Measurements from ENCODE around the gene CACNA1C.

Gene CACNA1C

DNA sequence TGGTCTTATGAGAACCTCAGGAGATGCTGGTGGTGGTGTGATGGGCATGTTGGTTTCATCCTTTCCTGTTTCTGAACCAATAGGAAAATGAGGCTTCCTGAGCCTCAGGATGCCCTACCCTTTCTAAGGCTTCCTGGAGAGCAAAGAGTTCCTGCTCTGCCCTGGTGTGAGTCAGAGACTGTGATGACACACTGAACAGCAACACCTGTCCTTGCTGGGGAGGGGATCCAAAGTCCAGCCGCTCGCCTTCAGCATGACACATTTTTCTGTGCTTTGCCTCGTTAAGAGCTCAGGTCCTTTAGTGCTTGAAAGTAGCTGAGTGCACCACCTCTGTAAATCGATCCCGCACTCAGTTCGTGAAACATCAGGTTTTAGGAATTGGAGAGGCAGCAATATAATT is 116.0 kb downstream of the CACNA1C start:
- DNase-seq (ENCODE audit: low read depth in 2 of 2, low spot score in 1 of 2): no peak

DNA sequence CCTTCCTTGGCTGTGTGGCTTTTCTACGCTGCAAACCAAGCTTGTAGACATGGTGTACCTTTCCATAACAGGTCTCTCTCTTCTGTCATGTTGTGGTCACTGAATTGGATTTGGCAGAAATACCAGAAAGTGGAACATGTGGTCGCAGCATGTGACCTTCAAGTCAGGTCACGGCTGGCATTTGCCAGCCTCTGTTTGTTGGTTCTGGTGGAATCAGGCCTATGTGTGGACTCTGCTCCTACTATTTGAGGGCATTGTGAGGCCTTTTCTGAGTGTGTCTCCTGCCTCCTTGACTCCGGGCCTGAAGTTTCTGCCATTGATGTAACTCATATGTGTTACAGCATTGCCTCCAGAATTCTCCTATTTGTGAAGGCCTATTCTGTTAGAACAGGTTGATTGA is 116.7 kb downstream of the CACNA1C start:
- no peak for DNase-seq (ENCODE audit: low read depth in 2 of 2, low spot score in 1 of 2)

GRCh38 chr12:2169940-2170339 is 117.2 kb downstream of the CACNA1C start:
- no peak for DNase-seq (ENCODE audit: low read depth in 2 of 2, low spot score in 1 of 2)

GRCh38 chr12:2170376-2170775 is 117.6 kb downstream of the CACNA1C start:
- DNase-seq (ENCODE audit: low read depth in 2 of 2, low spot score in 1 of 2): no peak

- DNase-seq (ENCODE audit: low read depth in 2 of 2, low spot score in 1 of 2): no peak
Measured at GRCh38 chr12:2171672-2172426, 119.1 kb downstream of the CACNA1C start.

DNA sequence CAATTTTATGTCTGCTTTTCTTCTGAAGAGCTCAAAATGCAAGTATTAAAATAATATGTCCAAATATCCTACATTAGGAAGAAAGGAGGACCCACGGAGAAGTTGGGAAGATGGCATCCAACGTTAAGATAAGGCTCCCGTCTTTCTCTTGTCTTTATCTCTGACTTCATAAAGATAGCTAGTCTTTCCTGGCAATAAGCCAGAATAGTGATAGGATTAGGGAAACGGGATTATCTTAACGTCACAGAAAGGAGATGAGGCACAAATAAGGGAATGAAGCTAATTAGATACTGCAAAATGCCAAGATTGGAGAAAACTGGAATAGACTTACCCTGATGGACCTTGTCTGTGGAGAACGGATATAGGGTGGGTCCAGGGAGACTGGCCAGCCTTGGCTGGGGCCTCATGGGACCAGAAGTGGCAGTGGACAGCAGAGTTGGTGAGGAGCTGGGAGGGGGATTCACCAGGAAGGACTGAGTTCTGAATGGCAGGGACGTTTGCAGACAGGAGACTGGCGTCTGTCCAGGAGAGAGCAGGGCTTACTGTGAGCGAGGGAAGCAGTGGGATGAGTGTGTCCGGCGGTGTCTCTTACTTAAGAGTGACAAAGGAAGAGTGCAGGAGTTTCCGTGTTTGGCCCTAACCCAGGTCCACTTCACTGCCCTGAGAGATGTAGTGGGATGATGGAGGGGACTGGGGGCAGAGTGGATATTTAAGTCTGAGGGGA is 119.9 kb downstream of the CACNA1C start:
- DNase-seq (ENCODE audit: low read depth in 2 of 2, low spot score in 1 of 2): no peak

- no peak for DNase-seq (ENCODE audit: low read depth in 2 of 2, low spot score in 1 of 2)
Measured at GRCh38 chr12:2173971-2174370, 121.2 kb downstream of the CACNA1C start.

DNA sequence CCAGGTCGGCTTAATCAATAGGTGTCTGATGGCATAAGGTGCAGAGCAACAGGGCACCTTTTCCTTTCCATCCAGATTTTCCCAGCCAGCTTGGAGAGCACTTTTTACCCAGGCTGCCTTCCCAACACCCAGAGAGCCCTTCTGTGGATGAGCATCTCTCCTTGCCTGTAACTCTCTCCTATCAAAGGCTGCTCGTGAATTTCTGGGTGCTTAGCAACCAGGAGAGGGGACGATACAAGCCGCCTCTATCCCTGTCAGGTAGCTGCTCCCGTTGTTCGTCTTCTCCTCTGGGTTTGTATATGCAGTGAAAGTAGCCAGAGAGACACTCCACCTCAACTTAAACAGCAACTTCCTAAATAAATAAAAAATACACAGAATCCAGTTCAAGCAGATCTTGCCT is 124.2 kb downstream of the CACNA1C start:
- no peak for DNase-seq (ENCODE audit: low read depth in 2 of 2, low spot score in 1 of 2)

- no peak for DNase-seq (ENCODE audit: low read depth in 2 of 2, low spot score in 1 of 2)
Measured at GRCh38 chr12:2177751-2178150, 125.0 kb downstream of the CACNA1C start.

- DNase-seq (ENCODE audit: low read depth in 2 of 2, low spot score in 1 of 2): no peak
Measured at GRCh38 chr12:2179058-2179457, 126.3 kb downstream of the CACNA1C start.

GRCh38 chr12:2179953-2180736 is 127.4 kb downstream of the CACNA1C start:
- no peak for DNase-seq (ENCODE audit: low read depth in 2 of 2, low spot score in 1 of 2)

DNA sequence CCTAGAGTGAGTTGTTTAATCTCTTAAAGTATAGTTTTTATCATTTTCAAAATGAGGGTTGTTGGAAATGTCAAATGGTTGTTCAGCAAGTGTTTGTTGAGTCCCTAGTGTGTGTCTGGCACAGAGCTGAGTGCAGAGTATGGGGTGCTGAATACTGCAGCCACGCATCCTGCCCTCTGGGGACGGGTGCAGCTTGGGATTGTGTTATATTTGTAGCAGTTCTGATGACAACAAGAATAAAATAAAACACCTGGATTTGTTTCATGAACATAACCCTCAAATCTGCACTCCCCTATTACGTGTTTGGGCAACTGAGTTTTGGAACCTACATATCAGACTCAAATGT is 127.9 kb downstream of the CACNA1C start:
- no peak for DNase-seq (ENCODE audit: low read depth in 2 of 2, low spot score in 1 of 2)

DNA sequence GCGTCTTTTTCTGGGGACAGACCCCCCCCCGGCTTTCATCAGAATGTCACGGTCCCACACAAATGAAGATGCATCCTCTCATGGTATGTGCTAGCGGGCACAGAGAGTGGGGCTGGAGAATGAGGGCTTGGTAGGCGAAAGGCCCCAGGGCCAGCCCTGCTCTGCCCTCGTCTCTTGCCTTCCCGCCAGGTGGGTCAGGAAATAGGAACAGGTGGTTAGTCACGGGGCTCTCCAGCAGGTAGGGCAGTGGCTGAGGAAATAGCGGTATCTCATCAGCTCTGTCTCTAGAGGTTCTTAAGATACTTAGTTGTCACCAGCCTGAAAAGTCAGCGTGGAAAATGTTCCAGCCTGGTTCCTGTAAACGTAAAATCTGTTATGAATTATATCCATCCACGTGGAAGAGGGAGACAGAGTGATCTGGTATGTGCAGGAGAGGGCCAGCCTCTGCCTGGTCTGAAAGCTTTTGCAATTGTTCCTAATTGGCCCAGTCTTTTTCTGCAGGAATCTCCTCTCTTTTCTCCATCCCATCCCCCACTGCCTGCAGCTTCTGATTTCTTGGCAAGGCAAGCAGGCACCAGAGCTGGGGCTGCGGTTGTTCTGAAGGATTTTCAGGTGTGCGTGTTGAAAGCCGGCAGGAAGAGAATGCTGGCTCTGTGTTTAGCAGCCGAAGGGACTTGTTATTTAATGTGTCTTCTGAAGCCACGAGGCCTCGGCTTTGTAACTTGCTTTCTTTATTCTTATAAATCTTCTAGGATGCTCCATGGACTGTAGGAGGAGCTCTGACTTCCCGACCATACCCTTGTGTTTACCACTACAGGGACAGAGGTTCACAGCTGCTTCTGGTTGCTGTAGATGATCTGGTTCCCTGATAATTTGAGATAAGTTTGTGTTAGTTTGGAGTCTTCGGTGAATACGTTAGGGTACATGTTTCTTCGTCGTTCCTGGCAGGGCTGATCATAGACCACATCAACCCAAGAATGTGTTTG is 131.1 kb downstream of the CACNA1C start:
- DNase-seq (ENCODE audit: low read depth in 2 of 2, low spot score in 1 of 2): no peak

DNA sequence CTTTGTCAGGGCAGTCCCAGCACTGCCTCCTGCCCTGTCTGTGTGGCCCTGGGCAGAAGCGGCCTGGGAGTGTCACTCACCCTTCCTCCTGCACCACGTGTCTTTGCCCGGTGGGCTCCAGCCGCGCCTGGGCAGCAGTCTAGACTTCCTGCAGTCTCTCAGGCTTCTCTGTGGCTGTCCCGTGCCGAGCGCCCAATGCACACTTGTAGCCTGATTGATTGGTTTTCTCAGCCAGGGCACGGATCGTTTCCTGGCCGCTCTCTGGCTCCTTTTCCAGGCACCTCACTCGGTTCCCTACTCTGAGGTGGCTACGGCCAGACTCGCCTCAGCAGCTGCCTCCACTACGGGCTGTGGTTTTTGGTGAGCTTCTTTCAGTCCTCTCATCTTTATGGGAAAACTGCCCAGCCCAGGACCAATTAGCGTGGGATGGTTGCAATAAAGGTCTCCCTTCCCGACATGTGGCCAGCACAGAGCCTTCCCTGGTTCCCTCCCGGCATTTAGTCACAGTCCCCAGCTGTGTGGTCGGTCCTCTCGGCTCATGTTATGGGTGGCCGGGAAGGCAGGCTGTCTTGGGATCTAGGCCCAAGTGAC is 133.1 kb downstream of the CACNA1C start:
- DNase-seq (ENCODE audit: low read depth in 2 of 2, low spot score in 1 of 2): no peak

- no peak for DNase-seq (ENCODE audit: low read depth in 2 of 2, low spot score in 1 of 2)
Measured at GRCh38 chr12:2187195-2187945, 134.6 kb downstream of the CACNA1C start.

DNA sequence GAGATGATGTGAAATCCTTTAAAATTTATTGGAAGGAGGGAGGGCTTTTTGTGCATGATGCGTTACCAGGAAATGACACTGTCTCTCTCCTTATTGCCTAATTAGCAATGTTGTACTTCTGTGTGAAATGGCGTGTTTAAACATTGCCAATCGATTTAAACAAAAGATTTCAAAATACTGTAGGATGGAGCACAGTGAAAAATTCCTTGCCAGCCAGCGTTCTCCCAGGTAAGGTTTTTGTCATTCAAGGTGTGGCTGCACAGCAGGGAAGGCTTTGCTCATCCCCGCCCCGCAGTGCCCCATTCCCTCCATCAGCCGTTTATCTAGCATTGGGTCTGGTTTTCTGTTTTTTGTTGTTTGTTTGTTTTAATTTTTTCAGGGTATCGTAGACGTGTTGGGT is 137.3 kb downstream of the CACNA1C start:
- no peak for DNase-seq (ENCODE audit: low read depth in 2 of 2, low spot score in 1 of 2)

DNA sequence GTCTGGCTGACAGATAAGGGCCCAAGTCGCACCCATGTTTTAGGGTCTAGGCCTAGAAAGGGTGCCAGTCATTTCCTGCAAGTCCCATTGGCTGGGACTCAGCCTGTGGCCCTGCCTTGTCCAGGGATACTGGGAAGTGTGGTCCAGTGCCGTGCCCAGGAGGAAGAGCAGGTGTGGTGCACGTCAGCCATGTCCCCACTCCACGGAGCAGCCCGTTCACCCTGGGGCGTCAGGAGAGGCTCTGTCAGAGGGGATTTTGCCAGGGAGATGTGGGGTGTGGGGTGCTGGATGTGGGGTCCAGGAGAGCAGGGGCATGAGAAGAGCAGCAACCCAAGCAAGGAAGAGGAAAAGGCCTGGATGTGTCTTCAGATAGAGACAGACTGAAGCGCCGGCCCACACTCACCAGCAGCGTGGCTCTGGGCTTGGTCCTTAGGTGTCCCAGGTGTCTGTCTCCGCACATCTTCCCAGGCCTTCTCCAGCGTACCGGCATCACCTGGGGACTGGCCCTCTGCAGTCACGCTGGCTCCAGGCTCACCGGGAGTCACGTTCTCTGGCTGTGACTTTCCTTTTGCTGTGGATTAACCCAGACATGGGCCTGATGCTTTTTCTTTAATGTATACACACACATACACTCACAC is 138.2 kb downstream of the CACNA1C start:
- DNase-seq (ENCODE audit: low read depth in 2 of 2, low spot score in 1 of 2): no peak

DNA sequence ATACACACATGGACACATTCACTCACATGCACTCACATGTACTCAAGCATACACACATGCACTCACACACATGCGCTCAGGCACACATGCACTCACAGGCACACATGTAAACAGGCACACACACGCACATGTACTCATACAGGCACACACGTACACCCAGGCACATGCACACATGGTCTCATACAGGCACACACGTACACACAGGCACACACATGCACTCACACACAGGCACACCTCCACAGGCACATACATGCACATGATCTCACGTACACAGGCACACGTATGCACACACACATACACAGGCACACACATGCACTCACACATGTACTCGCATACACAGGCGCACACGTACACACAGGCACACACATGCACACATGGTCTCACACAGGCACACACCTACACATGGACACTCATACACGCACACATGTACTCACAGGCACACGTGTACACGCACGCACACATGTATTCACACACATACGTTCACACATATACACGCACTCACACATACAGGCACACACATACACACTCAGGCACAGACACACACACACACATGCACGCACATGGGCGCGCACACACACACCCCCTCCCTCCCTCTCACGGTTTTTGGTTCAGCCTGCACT is 138.9 kb downstream of the CACNA1C start:
- DNase-seq (ENCODE audit: low read depth in 2 of 2, low spot score in 1 of 2): no peak

DNA sequence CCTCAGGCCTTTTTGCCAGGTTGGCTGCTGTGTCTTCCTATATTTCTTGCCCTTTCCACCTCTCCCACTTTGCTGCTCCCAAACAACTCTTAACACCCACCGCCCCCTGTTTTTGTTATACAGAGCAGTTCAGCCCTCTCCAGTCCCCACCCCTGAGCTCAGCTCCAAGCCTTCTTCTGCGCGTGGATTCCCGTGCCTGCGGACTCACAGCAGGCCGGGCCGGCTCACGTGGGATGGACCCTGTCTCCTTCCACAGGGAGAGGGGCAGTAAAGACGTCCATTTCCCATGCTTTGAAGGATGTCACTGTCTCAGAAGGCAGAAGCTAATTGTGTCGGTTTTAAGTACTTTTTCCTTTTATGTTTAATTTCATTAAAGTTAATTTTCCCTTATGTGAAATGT is 139.4 kb downstream of the CACNA1C start:
- no peak for DNase-seq (ENCODE audit: low read depth in 2 of 2, low spot score in 1 of 2)
